ENCODE data around the gene CLDN18.

Gene CLDN18

DNA sequence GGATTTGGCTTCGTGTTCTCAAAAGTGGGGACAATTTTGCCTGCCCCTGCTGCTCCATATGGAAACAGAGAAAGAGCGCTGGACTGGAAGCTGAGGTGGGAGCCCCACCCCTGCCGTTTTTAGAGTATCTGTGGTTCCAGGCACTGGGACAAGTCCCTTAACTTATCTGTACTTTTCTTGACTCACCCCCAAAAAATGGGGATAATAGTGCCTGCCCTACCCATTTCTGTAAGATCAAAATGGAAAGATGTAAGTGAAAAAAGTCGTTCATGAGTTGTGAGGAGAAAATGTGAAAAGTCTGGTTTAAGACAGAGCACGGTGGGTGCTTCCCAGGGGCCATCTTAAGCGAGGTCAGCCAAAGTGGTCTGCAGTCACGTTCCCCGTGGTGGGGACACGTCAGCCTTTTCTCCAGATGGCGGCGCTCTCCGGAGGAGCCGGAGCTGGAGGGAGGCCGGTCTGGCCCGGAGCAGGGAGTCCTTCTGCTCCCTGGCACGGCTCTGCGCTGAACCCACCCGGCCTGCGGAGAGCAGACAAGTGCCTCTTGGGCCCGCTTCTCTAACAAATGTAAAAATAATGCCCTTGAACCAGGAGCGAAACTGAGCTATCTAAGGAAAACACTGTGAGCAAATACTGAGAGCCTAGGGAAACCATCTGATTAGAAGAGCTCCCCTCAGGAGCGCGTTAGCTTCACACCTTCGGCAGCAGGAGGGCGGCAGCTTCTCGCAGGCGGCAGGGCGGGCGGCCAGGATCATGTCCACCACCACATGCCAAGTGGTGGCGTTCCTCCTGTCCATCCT, at the start of gene CLDN18:
CLDN18 (plus strand) TSS at position 690 of the 797 bp plus-strand sequence; CDS start at position 751, 61 bp downstream.
- no peak for DNase-seq (ENCODE audit: low read depth, low spot score)

- no peak for DNase-seq (ENCODE audit: low read depth, low spot score)
Observed at GRCh38 chr3:137962251-137962650, 47.7 kb upstream of the CLDN18 start.

- no peak for DNase-seq (ENCODE audit: low read depth, low spot score)
Observed at GRCh38 chr3:137963463-137963862, 46.5 kb upstream of the CLDN18 start.

DNA sequence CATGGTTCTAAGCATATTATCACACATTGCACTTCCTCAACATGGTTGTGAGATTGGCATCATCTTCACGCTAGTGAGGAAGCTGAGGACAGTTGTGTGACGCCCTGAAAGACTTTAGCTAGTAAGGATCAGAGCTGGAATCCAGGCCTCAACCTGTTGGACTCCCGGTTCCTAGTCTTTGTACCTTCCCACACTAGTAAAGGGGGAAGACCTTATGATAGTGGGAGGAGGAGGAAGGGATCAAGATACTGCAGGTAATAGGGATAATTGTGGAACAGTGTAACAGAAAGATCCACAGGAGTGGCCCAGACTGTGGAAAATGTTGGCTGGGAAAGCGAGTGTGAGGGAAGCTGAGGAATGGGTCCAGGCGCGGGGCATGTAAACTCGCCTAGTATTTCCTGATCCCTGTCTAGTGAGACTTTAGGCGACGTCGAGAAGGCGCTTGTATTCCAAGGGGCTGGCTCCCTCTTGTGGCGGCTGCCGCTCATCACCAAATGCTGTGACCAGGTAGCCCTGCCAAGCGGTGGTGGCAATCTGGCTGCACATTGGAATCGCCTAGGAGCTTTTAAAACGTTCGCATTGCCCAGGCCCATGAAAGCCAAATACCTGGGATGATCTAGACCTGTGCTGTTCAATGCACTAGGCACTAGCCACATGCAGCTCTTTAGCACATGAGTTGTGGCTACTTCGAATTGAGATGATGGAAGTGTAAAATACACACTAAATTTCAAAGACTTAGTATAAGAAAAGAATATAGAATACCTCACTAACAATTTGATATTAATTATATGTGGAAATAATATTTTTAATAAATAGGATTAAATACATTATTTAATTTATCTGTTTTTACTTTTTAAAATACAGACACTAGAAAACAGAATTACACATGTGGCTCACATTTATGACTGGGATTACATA, 38.8 kb upstream of the CLDN18 start:
- peak; percentile 47 for DNase-seq (ENCODE audit: low read depth, low spot score)

DNA sequence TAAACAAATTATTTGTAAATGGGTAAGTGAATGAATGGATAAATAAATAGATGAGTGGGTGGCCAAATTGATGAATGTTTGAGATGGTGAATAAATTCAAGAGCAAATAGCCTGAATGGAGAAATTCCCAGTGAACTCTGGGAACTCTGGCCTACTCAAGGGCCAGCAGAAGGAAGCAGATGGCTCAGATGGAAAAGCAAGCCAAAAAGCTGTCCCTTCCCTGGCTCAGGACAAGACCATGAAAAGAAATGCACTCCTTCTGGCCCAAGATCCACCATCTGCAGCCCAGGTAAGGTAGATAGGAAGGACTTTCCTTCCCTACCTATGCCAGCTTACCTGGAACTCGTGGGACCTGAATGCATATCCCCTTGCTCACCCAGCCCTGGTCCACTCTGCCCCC, 37.6 kb upstream of the CLDN18 start:
- DNase-seq (ENCODE audit: low read depth, low spot score): no peak

DNA sequence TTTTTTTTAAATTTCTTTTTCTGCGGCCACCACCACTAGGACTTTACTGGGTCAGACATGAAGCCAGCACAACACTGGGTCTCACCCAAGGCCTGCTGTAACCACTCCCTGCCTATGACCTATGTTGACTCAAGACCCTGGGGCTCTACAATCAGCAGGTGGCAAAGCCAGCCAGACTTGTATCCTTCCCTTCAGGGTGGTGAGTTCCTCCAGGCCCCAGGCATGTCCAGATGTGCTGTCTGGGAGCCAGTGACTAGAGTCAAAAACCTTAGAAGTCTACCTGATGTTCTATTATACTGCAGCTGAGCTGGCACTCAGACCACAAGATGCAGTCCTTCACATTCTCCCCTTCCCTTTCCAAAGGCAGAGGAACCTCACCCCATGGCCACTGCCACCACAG, 31.6 kb upstream of the CLDN18 start:
- DNase-seq (ENCODE audit: low read depth, low spot score): no peak

DNA sequence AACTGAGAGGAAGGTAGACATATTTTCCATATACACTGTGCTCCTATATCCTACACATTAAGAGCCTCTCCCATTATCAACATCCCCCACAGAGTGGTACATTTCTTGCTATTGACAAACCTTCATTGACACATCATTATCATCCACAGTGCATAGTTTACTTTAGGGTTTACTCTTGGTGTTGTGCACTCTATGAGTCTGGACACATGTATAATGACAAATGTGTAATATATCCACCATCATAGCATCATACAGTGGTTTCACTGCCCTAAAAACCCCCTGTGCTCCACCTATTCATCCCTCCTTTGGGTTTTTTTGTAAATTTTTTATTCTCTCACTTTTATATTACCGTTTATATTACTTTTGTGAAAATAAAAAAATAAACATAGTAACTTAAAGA, 22.2 kb upstream of the CLDN18 start:
- no peak for DNase-seq (ENCODE audit: low read depth, low spot score)

DNA sequence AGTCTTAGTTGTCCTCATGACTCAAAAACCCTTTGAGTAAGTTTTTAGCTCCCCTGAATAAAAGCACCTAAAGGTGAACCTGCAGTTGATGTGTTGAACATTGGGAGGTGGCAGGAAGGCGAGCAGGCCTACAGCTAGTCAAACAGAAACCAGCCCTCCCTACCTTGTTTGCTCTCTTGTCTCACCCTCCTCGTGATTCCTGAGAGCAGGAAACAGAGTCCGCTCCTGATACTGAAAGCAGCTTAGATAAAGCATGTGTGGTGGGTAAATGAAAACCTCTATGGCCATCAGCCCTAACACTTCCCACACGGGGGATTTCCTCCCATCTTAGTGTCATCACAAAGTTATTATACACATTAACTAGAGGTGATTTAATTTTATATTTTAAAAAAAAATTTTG, 21.8 kb upstream of the CLDN18 start:
- no peak for DNase-seq (ENCODE audit: low read depth, low spot score)

DNA sequence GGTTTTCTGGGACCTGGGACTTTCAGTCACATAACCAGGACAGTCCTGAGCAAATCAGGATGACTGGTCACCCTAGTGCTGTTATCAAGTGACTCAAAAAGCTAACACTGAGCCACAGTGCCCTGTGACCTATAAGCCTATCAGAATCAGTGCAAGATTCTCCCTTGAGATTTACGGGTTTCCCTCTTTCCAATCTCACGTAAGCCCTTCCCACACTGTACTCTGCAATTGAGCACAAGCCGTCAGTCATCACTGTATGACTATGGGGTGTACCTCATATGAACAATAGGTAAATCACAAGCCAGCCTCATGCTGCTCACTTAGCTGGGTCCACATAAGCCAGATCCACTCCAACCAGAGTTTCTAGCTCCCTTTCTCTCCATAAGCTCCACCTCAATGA, 21.0 kb upstream of the CLDN18 start:
- no peak for DNase-seq (ENCODE audit: low read depth, low spot score)

GRCh38 chr3:137990427-137990826, 19.5 kb upstream of the CLDN18 start:
- DNase-seq (ENCODE audit: low read depth, low spot score): no peak

- DNase-seq (ENCODE audit: low read depth, low spot score): no peak
Observed at GRCh38 chr3:137992592-137992991, 17.4 kb upstream of the CLDN18 start.

DNA sequence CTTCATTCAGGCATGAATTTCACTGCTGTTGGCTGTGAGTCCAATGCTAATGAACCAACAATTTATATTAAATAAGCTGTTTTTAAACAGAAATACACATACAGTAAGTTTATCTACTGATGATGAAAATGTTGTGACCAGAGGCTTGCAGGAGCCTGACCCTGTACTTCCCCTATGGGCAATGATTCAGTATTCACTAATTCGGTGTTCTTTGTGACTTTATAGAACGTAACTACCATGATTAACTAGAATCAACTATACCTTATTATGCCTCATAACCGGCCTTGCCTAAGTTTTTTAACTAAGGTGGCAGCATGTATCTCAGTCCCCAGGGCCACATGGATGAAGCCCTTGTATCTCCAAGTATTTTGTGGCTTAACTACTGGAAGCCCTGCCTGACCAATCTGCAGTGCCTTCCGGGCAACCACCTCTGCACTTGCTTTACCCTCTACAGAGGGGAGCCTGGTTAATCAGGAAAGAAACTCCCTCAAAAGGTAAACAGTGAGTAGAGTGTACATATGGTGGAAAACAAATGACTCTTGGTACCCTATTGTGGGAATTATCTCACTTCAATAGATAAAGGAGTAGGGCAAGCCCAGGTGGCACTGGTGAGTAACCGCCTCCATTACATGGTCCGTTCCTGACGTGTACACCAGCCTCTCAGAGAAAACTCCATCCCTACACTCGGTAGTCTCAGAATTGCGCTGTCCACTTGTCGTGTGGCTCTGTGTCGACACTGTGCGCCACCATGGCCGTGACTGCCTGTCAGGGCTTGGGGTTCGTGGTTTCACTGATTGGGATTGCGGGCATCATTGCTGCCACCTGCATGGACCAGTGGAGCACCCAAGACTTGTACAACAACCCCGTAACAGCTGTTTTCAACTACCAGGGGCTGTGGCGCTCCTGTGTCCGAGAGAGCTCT, 11.6 kb upstream of the CLDN18 start:
- no peak for DNase-seq (ENCODE audit: low read depth, low spot score)

GRCh38 chr3:138003069-138003468, 6.9 kb upstream of the CLDN18 start:
- DNase-seq (ENCODE audit: low read depth, low spot score): no peak

GRCh38 chr3:138005627-138006026, 4.3 kb upstream of the CLDN18 start:
- no peak for DNase-seq (ENCODE audit: low read depth, low spot score)

- DNase-seq (ENCODE audit: low read depth, low spot score): no peak
Observed at GRCh38 chr3:138007898-138008297, 2.1 kb upstream of the CLDN18 start.

GRCh38 chr3:138010273-138010590, 267 bp downstream of the CLDN18 start:
- no peak for DNase-seq (ENCODE audit: low read depth, low spot score)

- no peak for DNase-seq (ENCODE audit: low read depth, low spot score)
Observed at GRCh38 chr3:138011722-138012121, 1.8 kb downstream of the CLDN18 start.

DNA sequence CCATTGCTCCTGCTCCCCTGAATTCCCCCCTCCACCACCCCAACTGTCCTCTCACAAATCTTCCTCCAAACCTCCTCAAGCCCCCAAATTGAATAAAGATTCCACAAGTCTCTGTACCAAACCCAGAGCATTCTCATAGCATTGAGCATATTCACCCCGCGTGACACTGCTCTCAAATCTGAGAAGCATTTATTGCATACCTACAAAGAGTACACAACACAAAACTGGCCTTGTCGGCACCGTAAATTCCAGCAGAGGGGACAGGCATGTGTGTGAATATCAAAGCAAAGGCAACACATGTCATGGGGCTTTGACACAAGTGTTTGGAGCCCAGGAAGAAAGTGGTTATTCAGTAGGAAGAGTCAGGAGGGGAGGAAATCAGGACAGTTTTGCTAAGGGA, 2.6 kb downstream of the CLDN18 start:
- DNase-seq (ENCODE audit: low read depth, low spot score): no peak

DNA sequence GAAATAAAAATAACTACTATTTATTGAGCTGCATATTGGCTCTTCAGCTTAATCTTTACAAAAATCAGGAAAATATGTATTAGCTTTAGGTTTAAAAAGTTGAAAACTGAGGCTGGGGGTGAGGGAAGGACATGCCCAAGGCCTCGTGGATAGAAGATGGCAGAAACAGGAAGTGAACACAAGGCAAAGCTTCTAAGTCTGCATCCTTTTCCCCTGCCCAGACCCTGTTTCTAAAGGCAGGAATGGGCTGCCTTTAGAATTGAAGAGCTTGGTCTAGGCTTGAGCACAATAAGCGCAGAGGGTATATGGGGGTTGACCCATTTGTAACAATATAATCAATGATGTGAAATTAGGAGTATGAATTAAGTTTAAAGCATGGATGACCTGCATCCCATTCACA, 6.1 kb downstream of the CLDN18 start:
- DNase-seq (ENCODE audit: low read depth, low spot score): no peak

- no peak for DNase-seq (ENCODE audit: low read depth, low spot score)
Observed at GRCh38 chr3:138019281-138020069, 9.5 kb downstream of the CLDN18 start.

GRCh38 chr3:138023754-138024153, 13.8 kb downstream of the CLDN18 start:
- no peak for DNase-seq (ENCODE audit: low read depth, low spot score)

All from iPS DF 19.7 (cell line).